CD1c-positive myeloid dendritic cell (primary cell): ENCODE data around the gene JAG1.

ENCODE experiments used
- DNase-seq: peaks from one replicate; pipeline ENCODE4 v3.0.0-alpha.2; 2016; ENCODE audit errors: extremely low spot score

Gene JAG1

GRCh38 chr20:10668677-10669368 is 5.0 kb downstream of the JAG1 start:
- no peak for DNase-seq

DNA sequence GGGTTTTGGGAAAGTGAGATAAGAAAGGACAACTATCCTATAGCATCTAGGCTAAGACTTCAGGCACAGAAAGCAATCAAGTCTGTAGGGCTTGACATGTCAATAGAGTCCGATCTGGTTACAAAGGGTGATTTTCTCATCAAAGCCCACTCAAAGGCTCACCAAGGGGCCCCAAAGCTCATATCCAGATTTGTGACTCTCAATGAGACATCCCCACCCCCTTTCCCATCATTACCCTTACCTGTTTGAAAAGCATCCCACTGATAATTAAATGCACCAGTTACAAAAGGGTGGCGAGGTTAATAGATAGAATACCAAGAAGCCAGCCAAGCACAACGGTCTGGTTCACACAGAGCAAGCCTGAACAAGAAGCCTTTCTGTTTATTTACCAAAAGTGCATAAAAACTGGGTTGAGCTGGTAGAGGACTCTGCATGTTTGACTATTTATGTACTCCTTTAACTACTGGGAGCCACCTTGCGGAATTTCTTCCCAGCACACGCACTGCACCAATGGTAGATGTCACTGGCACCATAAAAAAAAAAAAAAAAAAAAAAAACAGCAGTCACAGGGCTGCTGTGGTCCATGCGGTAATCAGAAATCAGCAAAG is 6.1 kb downstream of the JAG1 start:
- DNase-seq = no peak

GRCh38 chr20:10667077-10667401 is 6.8 kb downstream of the JAG1 start:
- no peak for DNase-seq

DNA sequence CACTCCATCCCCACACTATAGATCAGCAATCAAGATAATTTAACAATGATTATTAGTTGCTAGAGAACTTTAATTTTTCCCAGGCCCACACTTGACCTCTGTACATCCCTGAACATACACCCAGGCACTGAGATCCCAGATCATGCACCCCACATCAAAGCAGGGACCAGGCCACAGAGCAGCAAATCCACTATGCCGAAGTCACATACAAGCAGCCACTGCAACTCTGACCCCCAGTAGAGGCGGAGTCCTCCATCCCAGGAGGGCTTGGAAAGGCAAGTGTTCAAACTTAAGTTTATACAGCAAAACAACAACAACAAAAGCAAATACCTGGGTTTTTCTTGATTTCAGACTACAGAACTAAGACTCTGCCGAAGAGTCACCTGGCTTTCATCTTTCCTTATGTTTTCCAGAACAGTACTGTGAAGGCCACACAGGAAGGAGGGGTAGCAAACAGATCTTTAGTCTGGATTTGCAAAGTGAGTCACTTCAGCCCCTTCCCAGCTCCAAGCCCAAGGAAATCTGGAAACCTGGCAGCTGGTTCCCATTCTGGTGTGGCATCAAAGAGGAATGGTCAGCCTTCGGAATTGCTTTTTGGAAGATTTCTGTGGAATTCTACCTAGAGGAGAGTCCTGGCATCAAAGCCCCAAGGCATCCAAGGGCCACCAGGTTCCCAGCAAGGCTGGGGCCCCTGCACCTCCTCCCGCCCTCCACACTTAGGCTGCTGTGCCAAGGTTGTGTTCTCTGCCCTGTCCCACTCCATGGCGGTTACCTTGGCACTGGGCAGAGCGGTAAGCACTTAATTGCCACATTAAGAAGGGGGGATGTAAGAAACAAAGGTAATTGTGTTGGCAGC is 7.3 kb downstream of the JAG1 start:
- DNase-seq = no peak

DNA sequence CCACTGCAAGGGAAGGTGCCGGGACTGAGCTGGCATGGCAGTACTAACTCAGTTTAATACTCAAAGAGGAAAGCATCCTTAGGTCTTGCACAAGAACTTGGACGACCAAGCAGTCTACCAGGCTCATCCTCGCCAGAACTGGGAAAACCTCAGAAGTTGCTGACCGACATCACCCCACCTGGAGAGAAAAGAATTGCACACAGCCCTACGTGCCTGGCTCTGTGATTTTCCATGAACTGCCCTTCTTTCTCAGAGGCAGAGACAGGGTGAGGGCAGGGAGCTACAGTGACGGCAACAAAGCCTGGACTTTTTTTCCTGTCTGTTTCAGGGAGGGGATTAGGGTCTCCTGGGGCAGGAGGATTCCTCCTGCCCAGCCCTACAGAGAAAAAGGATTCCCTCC is 8.0 kb downstream of the JAG1 start:
- DNase-seq = no peak

GRCh38 chr20:10665027-10665561 is 8.7 kb downstream of the JAG1 start:
- DNase-seq = no peak

- DNase-seq = no peak
Observed at GRCh38 chr20:10663756-10664155, 10.0 kb downstream of the JAG1 start.

DNA sequence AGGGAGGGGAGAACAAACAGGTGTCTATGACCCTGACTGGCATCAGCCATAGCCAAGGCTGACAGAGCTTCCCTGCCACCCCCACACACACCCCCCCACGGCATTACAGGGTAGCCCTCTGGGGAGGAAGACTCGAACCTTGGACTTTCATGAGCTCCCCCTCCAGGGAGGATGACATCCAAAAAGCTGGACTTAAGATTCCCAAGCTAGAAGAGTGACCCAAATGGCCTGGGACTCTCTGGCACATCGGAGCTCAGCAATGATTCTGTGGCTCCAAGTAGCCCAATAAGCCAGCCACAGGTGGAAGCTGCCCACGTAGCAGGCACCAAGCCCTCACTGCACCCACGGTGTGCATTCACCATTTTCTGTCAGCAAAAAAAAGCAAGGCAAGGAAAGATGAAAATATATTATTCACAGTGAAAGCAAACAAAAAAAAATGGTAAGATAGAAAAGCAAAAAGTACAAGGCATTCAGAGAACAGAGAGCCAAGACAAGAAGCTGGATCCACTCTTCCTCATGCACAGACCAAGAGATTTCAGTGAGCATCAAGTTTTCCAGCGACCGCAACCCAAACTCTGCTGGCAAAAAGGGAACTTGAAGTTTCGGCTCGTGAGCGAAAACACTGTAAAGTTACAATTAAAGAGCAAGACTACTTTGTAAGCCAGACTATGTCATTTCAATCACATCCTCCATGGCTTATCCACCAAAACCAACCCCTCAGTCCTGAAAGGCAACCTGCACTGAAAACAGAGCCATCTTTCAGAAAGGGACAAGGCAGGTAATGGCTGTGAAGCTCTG is 10.9 kb downstream of the JAG1 start:
- peak; percentile 63 for DNase-seq

- no peak for DNase-seq
Observed at GRCh38 chr20:10662151-10662550, 11.6 kb downstream of the JAG1 start.

DNA sequence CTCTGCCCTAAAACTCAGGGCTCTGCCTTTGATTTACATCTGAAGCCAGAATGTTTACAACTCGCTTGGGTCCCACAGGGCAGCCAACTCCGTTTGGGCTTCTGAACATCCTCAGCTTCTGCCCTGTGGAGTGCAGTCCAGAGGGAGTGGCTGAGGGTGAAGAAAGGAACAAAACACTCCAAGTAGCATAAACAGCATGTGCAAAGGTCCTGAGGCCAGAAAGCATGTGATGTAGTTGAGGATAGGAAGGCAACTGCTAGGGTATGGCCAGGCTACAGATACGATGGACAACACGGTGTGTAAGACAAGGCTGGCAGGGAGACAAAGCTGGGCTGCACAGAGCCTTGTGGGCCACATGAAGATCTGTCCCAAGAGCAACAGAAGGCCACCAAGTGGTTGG is 12.5 kb downstream of the JAG1 start:
- no peak for DNase-seq

DNA sequence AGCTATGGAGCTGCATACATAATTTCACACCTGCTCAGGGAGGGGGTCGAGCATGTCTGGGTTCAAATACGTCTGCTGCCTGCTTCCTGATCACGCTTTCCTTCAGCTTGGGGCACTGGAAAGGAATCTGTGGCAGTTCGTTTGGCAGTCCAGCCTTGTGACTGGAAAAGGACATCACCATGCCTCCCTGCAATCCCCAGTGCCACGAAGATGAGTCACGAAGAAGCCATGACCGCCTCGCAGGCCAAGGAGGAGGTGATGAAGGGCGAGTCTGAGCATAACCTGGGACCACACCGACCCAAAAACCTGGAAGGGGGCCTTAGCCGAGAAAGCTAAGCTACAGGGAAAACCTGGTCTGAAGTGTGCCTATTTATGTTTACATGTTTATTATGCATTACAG is 13.1 kb downstream of the JAG1 start:
- DNase-seq = no peak

DNA sequence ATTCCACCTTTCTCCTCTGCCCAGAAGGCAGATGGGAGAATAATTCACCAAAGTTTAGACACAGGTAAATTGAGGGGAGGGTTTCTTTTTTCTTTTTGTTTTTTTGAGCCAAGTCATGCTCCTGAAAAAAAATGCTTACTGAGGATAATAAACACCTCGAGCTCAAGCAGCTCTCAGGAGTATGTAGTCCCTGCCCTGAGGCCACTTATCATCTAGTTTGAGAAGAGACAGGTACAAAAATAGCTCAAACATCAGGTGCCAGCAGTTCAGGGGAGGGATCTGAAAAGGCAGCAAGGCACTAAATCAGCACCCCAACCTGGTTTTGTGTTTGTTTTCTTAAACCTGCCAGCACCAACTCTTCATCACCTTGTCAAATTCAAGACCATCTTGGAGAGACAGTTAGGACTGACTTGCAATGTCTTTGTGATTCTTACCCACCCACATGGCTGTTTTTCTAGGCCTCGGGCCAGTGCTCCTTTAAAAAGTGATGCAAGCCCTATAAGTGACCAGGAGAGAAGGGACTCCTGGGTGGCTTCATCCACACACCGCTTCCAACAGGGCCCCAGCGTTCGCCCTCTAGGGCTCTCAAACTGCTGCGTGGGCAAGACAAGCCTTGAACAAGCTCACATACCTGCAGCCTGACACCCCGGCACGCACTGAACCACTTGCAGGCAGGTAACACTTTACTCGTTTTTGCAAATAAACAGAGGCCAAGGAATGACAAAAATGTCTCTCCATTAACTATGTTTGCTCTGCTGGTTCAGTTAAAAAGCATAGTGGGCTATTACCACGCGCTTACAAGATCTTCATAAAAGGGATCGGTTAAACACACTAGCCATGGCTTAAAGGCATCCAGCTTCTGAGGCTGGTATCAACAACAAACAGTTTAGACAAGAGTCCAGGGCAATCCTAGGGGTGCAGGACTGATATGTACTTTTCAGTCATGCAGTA is 13.9 kb downstream of the JAG1 start:
- DNase-seq = no peak

GRCh38 chr20:10658876-10659632 is 14.7 kb downstream of the JAG1 start:
- no peak for DNase-seq

DNA sequence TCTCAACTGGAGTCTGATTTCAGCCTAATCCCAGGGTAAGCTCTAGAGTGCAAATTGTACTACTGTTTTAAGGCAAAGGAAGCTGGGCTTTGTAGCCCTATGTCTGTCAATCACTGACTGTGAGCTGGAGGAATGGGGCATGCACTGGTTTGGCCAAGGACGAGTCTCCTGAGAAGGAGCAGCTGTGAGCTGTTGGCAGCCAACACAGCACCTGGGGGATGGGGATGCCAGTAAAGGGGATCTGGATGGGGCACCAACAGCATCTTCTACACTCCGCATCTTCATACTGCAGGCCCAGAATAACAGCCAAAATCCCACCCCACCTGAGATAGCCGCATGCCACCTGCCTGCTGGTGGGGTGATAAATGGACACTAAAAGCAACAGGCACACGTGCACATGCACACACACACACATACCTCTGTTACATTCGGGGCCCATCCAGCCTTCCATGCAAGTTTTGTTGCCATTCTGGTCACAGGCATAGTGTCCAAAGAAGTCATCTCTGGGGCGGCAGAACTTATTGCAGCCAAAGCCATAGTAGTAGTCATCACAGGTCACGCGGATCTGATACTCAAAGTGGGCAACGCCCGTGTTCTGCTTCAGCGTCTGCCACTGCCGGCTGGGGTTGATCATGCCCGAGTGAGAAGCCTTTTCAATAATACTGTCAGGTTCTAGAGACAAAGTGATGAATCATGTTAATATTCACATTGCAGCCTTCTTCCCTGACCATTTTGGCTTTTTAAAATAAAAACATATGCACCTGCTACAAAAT is 15.6 kb downstream of the JAG1 start:
- DNase-seq = no peak

DNA sequence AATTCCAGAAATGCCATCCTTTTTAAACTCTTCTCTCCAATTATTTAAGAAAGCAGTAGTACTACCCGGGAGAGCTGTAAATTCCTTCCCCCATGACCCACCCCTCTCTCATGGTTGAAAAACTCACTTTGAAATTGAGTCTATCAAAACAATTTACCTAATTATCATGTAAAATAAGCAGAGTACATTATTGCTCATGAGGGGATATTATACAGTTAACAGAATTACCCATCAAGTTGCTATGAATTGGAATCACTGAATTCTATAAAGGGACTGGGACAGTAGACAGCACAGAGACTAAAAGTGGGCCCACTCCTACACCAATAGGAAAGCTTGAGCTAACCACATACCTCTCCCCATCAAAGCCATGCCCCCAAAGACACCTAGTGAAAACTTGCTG is 16.3 kb downstream of the JAG1 start:
- DNase-seq = no peak

GRCh38 chr20:10655720-10656669 is 17.8 kb downstream of the JAG1 start:
- no peak for DNase-seq

DNA sequence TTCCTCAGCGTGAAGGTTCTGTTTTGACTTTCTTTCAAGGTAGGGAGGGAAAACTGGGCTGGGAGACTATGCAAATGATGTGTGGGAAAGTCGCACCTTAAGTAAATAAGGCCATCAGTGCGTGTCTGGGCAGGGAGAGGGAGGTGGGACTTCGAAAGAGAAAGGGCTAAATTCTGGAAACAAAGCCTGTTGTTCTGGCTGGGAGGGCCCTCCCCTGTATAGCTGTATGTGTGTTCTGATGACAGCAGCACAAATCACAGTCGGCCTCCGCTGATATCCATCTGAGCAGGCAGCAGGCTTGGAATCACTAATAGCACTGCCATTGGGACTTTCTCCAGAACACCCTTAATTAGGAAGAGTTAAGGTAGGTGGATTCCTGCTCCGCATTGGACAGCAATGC is 19.2 kb downstream of the JAG1 start:
- no peak for DNase-seq

GRCh38 chr20:10654250-10654610 is 19.6 kb downstream of the JAG1 start:
- DNase-seq = no peak
